ENCODE data around the gene RNF40. TPM values are rescaled to one million over a fixed set of nuclear protein-coding genes. Genes with fewer than 3 reads are reported as not detected.

RNF40 gene
- total and polyA plus RNA-seq, 2 of the 8 experiments (the other 6 are each of a cell fraction or from before 2014, with no cell fraction given): 38.5 to 68.7 TPM

DNA sequence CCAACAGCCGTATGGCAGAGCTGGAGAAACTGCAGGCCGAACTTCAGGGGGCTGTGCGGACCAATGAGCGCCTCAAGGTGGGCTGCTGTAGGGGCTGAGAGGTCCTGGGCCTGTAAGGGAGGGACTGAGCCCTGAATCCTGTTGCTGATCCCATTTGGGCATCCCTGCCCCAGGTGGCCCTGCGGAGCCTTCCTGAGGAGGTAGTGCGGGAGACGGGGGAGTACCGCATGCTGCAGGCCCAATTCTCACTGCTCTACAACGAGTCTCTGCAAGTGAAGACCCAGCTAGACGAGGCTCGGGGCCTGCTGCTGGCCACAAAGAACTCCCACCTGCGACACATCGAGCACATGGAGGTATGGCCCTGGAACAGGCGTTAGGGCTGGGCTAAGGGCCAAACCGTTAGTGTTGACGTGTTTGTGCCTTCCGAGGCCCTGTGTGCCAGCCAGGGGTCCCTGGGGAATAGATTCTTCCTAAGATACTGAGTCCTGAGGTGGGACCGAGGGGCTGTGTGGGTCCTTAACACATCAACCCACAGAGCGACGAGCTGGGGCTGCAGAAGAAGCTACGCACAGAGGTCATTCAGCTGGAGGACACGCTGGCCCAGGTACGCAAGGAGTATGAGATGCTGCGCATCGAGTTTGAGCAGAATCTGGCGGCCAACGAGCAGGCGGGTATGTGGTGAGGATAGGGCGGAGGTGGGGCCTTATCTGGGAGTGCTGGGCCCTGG lies 4.2 kb downstream of the RNF40 start (continued):
- TF ChIP-seq CBX5 (IDR thresholded peaks at IDR 0.05; ENCODE audit: low read depth, low read length): no peak

All from H1 (cell line).